Measurements from ENCODE around the gene ABCG8.

The ABCG8 gene

DNA sequence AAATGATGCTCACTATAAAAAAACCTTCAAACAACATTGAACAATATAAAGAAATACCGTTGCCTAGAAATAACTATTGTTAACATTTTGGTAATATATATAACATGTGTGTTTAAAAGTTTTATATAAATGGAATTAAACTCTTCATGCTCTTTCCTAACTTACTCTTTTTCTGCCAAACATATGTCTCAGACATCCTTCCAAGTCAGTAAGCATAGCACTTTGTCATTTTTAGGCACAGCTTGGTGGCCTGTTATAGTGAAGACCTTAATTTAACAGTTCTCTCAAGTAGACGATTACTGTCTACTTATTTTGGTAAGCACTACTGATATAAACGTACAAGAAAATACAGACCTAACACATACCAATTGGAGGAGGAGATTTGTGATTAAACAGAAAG lies 24.1 kb upstream of the ABCG8 start:
- TF ChIP-seq FOXM1 (IDR thresholded peaks at IDR 0.05; ENCODE audit: borderline replicate concordance, low read depth) (no peak), EGR1 (IDR thresholded peaks at IDR 0.05) (no peak), EP300 (IDR thresholded peaks at IDR 0.05; ENCODE audit: borderline replicate concordance) (no peak), TEAD4 (IDR thresholded peaks at IDR 0.05) (no peak), CREB1 (IDR thresholded peaks at IDR 0.05; ENCODE audit: low read depth) (no peak)
- TF ChIP-seq, protein P1, sequence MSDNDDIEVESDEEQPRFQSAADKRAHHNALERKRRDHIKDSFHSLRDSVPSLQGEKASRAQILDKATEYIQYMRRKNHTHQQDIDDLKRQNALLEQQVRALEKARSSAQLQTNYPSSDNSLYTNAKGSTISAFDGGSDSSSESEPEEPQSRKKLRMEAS (IDR thresholded peaks at IDR 0.05), result no peak

DNA sequence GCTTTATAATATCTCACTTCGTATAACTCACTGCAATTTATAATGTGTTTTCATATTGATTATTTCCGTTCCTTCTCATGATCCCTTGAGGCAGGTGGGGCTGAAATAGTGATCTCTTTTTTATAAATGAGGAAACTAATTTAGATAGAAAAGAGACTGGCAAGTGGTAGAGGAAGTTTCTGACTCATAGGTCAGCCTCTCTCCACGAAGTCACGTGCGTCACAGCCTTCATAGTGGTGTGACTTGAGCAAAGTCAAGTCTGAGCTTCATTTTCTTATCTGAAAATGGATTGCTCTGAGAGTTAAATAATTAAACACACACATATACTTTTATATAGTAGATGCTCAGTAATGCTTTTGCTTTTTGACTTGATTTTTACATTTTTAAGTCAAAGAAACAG lies 20.0 kb upstream of the ABCG8 start:
- TF ChIP-seq, protein P2, sequence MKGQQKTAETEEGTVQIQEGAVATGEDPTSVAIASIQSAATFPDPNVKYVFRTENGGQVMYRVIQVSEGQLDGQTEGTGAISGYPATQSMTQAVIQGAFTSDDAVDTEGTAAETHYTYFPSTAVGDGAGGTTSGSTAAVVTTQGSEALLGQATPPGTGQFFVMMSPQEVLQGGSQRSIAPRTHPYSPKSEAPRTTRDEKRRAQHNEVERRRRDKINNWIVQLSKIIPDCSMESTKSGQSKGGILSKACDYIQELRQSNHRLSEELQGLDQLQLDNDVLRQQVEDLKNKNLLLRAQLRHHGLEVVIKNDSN (IDR thresholded peaks at IDR 0.05), result no peak
- no peak for TF ChIP-seq RAD21 (IDR thresholded peaks at IDR 0.05; ENCODE audit: low read depth)
- TF ChIP-seq CEBPB (IDR thresholded peaks at IDR 0.05), result no peak
- TF ChIP-seq TAF1 (IDR thresholded peaks at IDR 0.05; ENCODE audit: low read depth), result no peak
- TF ChIP-seq ZBTB7A (IDR thresholded peaks at IDR 0.05; ENCODE audit: low read depth), result no peak
- TF ChIP-seq EGR1 (IDR thresholded peaks at IDR 0.05), result no peak
- TF ChIP-seq, protein P3, sequence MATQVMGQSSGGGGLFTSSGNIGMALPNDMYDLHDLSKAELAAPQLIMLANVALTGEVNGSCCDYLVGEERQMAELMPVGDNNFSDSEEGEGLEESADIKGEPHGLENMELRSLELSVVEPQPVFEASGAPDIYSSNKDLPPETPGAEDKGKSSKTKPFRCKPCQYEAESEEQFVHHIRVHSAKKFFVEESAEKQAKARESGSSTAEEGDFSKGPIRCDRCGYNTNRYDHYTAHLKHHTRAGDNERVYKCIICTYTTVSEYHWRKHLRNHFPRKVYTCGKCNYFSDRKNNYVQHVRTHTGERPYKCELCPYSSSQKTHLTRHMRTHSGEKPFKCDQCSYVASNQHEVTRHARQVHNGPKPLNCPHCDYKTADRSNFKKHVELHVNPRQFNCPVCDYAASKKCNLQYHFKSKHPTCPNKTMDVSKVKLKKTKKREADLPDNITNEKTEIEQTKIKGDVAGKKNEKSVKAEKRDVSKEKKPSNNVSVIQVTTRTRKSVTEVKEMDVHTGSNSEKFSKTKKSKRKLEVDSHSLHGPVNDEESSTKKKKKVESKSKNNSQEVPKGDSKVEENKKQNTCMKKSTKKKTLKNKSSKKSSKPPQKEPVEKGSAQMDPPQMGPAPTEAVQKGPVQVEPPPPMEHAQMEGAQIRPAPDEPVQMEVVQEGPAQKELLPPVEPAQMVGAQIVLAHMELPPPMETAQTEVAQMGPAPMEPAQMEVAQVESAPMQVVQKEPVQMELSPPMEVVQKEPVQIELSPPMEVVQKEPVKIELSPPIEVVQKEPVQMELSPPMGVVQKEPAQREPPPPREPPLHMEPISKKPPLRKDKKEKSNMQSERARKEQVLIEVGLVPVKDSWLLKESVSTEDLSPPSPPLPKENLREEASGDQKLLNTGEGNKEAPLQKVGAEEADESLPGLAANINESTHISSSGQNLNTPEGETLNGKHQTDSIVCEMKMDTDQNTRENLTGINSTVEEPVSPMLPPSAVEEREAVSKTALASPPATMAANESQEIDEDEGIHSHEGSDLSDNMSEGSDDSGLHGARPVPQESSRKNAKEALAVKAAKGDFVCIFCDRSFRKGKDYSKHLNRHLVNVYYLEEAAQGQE (IDR thresholded peaks at IDR 0.05; ENCODE audit: low read depth), result no peak
- no peak for TF ChIP-seq CREB1 (IDR thresholded peaks at IDR 0.05; ENCODE audit: low read depth)
- no peak for TF ChIP-seq YY1 (IDR thresholded peaks at IDR 0.05; ENCODE audit: low read depth)
- TF ChIP-seq EP300 (IDR thresholded peaks at IDR 0.05; ENCODE audit: borderline replicate concordance), result no peak

DNA sequence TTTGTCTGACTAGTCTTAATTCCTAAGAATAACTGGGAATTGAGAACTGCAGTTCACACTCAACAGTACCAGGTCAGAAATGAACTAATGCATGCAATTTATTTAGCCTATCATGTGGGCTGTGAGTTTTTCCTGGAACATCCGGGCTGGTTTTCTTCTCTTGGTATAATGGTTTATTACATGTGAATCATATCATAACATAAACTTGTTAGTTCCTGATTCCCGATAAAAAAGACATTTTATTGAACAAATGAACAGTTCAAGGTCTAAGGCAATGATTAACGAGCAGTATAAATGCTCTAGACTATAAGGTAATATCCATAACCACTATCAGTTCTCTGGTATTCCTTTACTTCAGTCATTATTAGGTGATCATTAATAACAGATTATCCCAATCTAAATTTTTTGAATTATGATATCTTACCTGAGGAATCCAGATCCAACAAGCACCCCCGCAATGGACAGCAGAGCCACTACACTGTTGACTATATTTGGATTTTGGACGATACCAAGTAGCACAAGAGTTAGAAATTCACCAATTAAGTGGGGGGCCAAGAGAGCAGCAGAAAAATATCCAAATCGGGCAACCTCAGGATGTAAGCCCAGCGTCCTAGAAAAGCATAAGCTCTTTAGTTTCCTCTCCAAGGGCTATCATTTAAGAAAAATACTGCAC lies 19.1 kb upstream of the ABCG8 start:
- TF ChIP-seq CEBPB (IDR thresholded peaks at IDR 0.05), result no peak
- TF ChIP-seq, protein P2 (IDR thresholded peaks at IDR 0.05), result no peak
- no peak for TF ChIP-seq EGR1 (IDR thresholded peaks at IDR 0.05)
- TF ChIP-seq FOXM1 (IDR thresholded peaks at IDR 0.05; ENCODE audit: borderline replicate concordance, low read depth), result no peak
- TF ChIP-seq RAD21 (IDR thresholded peaks at IDR 0.05; ENCODE audit: low read depth), result no peak
- no peak for TF ChIP-seq TEAD4 (IDR thresholded peaks at IDR 0.05)
- TF ChIP-seq TAF1 (IDR thresholded peaks at IDR 0.05; ENCODE audit: low read depth), result no peak
- TF ChIP-seq YY1 (IDR thresholded peaks at IDR 0.05; ENCODE audit: low read depth), result no peak
- TF ChIP-seq, protein P3 (IDR thresholded peaks at IDR 0.05; ENCODE audit: low read depth), result no peak
- TF ChIP-seq EP300 (IDR thresholded peaks at IDR 0.05; ENCODE audit: borderline replicate concordance), result no peak
- no peak for TF ChIP-seq TCF12 (IDR thresholded peaks at IDR 0.05; ENCODE audit: low read depth)
- TF ChIP-seq, protein P1 (IDR thresholded peaks at IDR 0.05), result no peak
- TF ChIP-seq NFIC (IDR thresholded peaks at IDR 0.05), result no peak
- TF ChIP-seq ZBTB7A (IDR thresholded peaks at IDR 0.05; ENCODE audit: low read depth), result no peak
- TF ChIP-seq CREB1 (IDR thresholded peaks at IDR 0.05; ENCODE audit: low read depth), result no peak

DNA sequence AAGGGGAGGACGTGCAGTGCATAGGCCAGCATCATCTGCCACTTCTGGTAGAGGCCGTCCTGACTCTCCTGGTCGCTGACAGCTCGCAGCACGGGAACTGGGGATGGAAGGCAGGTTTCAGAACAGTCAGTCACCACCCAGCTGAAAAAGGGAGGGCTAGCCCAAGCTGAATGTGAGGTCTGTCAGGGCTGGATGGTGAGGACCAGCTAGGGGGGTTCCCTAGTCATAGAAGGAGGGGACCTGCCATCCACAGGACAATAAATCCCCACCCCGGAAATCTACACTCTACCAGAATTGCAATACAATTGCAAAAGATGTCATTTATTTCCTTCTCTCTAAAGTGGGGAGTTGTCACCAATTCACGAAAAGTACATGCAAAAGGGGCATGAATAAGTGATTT lies 15.9 kb upstream of the ABCG8 start:
- no peak for TF ChIP-seq CREB1 (IDR thresholded peaks at IDR 0.05; ENCODE audit: low read depth)
- TF ChIP-seq CEBPB (IDR thresholded peaks at IDR 0.05), result no peak
- TF ChIP-seq, protein P3 (IDR thresholded peaks at IDR 0.05; ENCODE audit: low read depth), result no peak
- TF ChIP-seq, protein P2 (IDR thresholded peaks at IDR 0.05), result no peak
- TF ChIP-seq FOXM1 (IDR thresholded peaks at IDR 0.05; ENCODE audit: borderline replicate concordance, low read depth), result no peak
- no peak for TF ChIP-seq ZBTB7A (IDR thresholded peaks at IDR 0.05; ENCODE audit: low read depth)
- TF ChIP-seq TCF12 (IDR thresholded peaks at IDR 0.05; ENCODE audit: low read depth), result no peak
- no peak for TF ChIP-seq EP300 (IDR thresholded peaks at IDR 0.05; ENCODE audit: borderline replicate concordance)
- TF ChIP-seq YY1 (IDR thresholded peaks at IDR 0.05; ENCODE audit: low read depth), result no peak
- no peak for TF ChIP-seq TEAD4 (IDR thresholded peaks at IDR 0.05)
- TF ChIP-seq TAF1 (IDR thresholded peaks at IDR 0.05; ENCODE audit: low read depth), result no peak
- no peak for TF ChIP-seq EGR1 (IDR thresholded peaks at IDR 0.05)
- TF ChIP-seq, protein P1 (IDR thresholded peaks at IDR 0.05), result no peak
- no peak for TF ChIP-seq NFIC (IDR thresholded peaks at IDR 0.05)
- TF ChIP-seq RAD21 (IDR thresholded peaks at IDR 0.05; ENCODE audit: low read depth), result no peak

Measured in Ishikawa (cell line).